ENCODE measurements around the gene PSME1.

PSME1 gene

DNA sequence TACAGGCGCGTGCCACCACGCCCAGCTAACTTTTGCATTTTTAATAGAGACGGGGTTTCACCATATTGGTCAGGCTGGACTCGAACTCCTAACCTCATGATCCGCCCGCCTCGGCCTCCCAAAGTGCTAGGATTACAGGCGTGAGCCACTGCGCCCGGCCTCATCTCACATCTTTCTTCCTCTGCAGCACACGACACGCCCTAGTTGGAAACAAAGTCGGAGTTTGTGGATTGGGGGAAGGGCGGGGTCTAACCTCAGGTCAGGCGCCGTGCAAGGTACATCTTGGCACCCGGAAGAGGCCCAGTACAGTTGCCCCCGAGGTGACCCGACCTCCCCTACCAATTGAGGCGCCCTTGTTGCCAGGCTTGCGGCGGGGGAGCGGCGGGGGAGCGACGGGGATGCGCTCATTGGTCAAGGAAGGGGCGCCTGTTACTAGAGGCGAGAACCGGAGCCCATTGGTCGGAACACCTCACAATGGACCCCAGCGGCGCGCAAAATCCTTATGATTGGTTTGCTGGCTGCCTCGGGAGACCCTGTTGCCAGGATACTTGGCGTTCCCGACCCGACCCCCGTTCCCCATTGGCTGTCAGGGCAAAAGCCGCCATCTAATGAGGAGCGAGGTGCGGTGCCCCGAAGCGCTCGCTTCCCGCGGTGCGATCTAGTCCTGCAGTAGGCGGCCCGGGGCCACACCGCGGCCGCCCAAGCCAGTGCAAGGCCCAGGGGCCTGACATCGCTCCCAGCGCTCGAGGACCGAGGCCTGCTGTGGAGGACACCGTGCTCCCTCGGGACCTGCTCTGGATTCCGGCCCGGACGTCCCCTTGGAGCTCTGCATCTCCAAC is 35.6 kb downstream of the PSME1 start, which contains the start of gene REC8:
TSS of gene REC8 (plus strand) at position 659 of the 839 bp plus-strand sequence. CDS start 473 bp downstream, outside the sequence.
- DNase-seq: peak; percentile 63 to 98 (median 91)

DNA sequence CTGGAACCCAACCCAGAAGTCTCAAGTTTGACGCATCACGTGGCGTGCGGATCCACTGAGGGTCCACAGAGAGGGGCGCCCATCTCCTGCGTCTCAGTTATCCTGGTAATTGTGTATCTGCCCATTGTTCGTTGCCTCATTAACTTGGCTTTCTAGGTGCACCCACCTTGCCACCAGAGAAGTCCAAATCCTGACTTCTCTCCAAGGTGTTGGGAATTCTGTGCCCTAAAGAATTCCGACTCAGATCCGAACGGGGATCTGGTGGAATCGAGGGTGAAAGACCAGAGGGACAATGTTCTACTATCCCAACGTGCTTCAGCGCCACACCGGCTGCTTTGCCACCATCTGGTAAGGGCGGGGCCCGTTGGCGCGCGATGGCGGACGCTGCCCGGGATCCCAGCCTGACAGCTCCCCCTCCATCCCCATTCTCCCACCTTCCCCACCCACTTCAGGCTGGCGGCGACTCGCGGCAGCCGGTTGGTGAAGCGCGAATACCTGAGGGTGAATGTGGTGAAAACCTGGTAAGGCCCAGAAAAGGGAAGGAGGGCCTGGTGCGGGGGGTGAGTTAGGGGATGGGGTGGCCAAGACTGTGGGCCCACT is 36.4 kb downstream of the PSME1 start:
- peak in 9 of 58 donors; percentile 8 to 48 (median 36) for DNase-seq

GRCh38 chr14:24172871-24173281 is 36.9 kb downstream of the PSME1 start:
- DNase-seq: peak in 9 of 58 donors; percentile 20 to 48 (median 27)

DNA sequence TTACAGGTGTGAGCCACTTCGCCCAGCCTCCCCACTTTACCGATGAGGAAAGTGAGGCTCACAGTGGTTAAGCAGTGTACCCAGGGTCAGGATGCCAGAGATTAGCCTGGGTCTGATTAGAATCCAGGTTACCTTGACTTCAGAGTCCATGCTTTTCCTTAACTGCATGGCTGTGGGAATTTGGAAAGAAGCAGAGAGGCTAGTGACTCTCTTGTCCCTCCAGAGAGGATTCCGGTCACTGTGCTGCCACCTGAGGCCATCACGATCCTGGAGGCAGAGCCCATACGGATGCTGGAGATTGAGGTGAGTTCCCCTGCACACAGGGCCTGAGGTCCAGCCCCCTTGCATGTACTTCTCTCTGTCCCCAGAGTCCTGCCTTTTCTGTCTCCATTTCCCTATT is 40.6 kb downstream of the PSME1 start:
- no peak for DNase-seq

DNA sequence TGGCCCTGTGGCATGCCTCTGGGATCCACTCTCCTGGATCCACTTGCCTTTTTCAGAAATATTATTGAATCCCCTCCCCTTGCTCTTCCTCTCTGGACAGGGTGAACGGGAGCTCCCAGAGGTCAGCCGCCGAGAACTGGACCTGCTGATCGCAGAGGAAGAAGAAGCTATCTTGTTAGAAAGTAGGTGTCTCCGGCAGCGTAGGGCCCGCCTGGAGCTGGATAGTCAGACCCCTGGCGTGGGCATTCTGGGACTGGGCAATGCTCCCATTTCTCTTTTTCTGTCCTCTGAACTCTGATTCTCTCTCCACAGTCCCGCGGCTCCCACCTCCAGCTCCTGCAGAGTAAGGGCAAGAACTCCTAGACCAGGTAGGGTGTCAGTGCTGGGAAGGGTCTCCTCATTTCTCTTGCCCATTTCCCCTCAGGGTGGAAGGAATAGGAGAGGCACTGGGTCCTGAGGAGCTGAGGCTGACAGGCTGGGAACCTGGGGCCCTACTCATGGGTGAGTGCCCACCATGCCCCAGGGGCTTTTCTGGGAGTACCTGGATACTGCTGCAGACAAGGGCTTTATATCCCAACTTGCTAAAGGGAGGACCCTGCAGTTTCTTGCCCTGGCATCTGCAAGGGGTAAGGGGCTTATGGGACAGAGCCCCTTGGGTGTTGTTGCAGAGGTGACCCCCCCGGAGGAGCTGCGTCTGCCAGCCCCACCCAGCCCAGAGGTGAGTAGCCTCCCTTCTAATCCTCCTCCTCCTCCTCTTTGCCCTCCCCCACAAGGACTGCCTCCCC is 41.2 kb downstream of the PSME1 start:
- no peak for DNase-seq

DNA sequence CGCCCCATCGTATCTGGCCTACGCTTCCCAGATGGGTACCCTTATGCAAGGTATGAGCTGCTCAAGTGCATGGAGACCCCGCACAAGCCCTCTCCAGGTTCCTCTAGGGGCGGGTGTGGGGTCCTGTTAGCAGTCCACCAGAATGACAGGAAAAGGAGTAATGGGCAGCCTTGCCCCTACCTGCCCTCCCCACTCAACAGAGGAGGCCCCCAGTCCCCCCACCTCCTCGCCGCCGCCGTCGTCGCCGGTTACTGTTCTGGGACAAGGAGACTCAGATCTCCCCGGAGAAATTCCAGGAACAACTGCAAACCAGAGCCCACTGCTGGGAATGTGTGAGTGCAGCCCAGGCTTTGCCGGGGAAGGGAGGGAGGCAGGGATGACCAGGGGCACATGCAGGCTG is 41.9 kb downstream of the PSME1 start:
- DNase-seq: no peak

- no peak for DNase-seq
Observed at GRCh38 chr14:24178399-24179178, 42.6 kb downstream of the PSME1 start.

DNA sequence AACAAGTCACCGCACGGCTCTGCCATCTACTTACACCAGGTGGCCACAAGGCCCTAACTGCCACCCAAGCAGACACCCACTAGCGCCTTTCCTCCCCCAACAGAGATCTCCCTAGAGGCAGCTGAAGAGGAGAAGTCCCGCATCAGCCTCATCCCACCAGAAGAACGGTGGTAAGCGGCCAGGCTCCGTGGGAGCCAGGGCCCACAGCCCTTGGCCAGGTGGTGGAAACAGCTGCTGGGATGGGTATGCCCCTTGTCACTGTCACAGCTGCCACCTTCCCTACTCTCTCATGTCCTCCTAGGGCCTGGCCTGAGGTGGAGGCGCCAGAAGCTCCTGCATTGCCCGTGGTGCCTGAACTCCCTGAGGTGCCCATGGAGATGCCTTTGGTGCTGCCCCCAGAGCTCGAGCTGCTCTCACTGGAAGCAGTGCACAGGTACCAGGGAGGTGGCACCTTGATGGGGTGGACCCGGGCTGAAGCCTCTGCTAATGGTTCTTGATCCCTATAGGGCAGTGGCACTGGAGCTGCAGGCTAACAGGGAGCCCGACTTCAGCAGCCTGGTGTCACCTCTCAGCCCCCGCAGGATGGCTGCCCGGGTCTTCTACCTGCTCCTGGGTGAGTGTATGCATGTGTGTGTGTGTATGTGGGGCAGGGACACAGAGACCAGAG is 43.4 kb downstream of the PSME1 start:
- DNase-seq: no peak

DNA sequence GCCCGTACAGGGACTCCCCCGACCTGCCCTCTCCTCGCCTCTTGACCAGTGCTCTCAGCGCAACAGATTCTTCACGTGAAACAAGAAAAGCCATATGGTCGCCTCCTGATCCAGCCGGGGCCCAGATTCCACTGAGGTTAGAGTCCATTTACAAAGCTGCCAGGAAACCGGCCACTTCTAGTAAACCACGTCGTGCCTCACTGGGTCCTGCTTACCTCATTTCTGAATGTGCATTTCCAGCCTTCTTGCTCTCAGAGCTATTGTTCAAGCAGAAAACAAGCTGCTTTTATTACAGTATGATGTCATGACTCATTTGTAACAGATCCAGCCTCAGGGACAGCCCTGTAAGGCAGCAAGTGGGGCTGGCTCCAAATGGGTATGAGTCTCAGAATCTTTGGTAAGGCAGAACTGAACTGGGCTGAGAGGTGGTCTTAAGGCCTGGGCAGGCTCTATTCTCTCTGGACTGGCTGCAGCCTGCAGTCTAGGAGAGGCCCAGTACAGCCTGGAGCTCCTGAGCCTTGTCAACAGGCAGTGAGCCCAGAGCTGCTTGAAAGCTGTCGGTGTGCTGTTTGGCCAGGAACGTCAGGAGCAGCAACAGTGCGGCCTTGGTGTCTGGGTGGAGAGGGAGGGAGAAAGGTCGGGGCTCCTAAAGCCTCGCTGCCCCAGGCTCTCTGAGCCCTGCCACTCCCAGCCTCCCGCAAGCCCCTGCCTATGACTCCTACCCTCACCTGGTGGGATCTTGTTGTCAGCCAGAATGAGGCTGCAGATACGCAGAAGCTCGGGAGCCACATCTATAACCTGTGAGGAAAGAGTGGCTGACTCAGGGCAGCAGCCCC is 44.2 kb downstream of the PSME1 start:
- peak in 22 of 58 donors; percentile 10 to 75 (median 34) for DNase-seq

- no peak for DNase-seq
Observed at GRCh38 chr14:24181371-24182077, 45.5 kb downstream of the PSME1 start.

- DNase-seq: no peak
Observed at GRCh38 chr14:24182110-24182882, 46.3 kb downstream of the PSME1 start.

DNA sequence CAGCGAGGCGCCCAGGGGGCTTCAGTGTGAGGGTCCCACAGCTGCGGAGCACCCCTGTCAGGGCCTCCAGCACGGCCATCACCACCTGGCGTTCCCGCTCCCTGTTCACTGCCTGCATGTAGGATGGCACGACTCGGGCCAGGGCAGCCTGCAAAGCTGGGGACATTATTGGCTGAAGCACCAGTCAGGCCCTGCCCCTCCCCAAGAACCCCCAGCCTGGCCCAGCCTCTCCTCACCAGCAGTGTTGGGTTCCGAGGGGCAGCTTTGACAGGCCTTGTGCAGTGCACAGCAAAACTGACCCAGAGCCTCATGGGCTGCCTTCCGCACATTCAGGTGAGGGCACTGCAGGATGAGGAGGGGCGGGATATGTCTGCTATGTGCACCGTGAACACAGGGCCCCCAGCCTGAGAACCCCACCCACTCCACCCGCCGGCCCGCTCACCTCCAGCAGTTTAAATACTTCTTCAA is 47.1 kb downstream of the PSME1 start:
- DNase-seq: no peak

- DNase-seq: no peak
Observed at GRCh38 chr14:24184104-24184970, 48.3 kb downstream of the PSME1 start.

DNA sequence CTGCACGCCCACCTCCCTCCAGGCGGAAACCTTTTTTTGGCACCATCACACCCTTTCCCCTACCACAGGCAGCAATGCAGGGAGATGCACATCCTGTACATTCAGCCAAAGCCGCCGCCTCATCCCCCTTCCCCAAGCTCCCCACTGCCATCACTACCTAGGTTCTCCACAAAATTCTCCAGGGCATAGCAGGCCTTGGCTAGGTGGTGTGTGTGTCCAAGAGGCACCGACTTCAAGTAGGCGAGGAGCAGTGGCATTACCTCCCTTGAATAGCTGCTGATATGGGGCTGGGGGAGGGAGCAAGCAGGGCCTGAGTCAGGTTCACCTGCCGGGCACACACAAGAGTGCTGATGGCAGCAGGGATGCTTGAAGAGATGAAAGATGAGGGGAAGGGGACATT is 49.0 kb downstream of the PSME1 start:
- DNase-seq: no peak

- no peak for DNase-seq
Observed at GRCh38 chr14:24185741-24186140, 49.7 kb downstream of the PSME1 start.

- DNase-seq: no peak
Observed at GRCh38 chr14:24186831-24187538, 51.0 kb downstream of the PSME1 start.

Data from anterior cingulate cortex (tissue), 58 donors.